HCT116 (cell line): Measurements from ENCODE around the gene PYGB. TPM values are rescaled to one million over a fixed set of nuclear protein-coding genes. Genes with fewer than 3 reads are reported as not detected.

Experiments used
- ATAC-seq: fragments of 200-7000 bp; cut with Tn5 transposase; 2 replicates; pipeline ENCODE4 v1.9.1; 2020; ENCODE audit warnings: mild to moderate bottlenecking, moderate library complexity
- BruUV-seq: library from RNA; stranded (reverse); fragments of 400-500 nt; replicated peaks from 2 replicates; lab custom pipeline; 2021; lab: Mats Ljungman, UMichigan
- CTCF ChIA-PET: fragments of 300-600 bp; sonication (Branson Sonifier 250); formaldehyde crosslinking; loops from one replicate; lab custom pipeline; 2021; ENCODE audit warnings: antibody characterized with exemption; lab: Charles Lee
- POLR2A ChIA-PET: fragments of 300-600, 350-600 bp; sonication (Branson Sonifier 250); formaldehyde crosslinking; loops from one replicate; lab custom pipeline; 2021; ENCODE audit warnings: antibody characterized with exemption; lab: Charles Lee
- RAD21 ChIA-PET, 2 experiments: fragments of 300-600 bp; sonication (Branson Sonifier 250); formaldehyde crosslinking; loops; one replicate each; lab custom pipeline; 2023; ENCODE audit warnings: low total read pairs in 2 of 2; ENCODE audit not compliant: uncharacterized antibody in 2 of 2, unreplicated experiment in 2 of 2, low non-redundant PET in 1 of 2; lab: Charles Lee
- DNase-seq: peaks from one replicate; pipeline ENCODE4 v3.0.0-alpha.2; 2010; ENCODE audit warnings: low read depth, low spot score
- H2AFZ ChIP-seq: fragments of 200-600 bp; shearing (Covaris generic), sonication (generic); 2 replicates; pipeline ENCODE4 v1.6.1; 2017; ENCODE audit warnings: low read depth, mixed run types, mixed read lengths, antibody characterized with exemption, low read length; ENCODE audit not compliant: poor library complexity, severe bottlenecking
- H3K27ac ChIP-seq: 2 replicates; pipeline ENCODE4 v1.5.1; 2012; ENCODE audit warnings: low read depth, low read length
- H3K27me3 ChIP-seq: fragments of 200-600 bp; sonication (generic); 2 replicates; pipeline ENCODE4 v1.6.1; 2016; ENCODE audit warnings: mixed run types, low read length, mixed read lengths; ENCODE audit not compliant: insufficient read depth
- H3K36me3 ChIP-seq, 2 experiments: fragments of 200-500 bp in 1 of 2; fragments of 200-600 bp in 1 of 2; sonication (Bioruptor generic) in 1 of 2; sonication (generic) in 1 of 2; 2 replicates each; pipeline versions ENCODE4 v1.5.1 to v1.6.1; 2014 to 2016; ENCODE audit warnings: low read length in 2 of 2, inconsistent platforms in 1 of 2, mixed read lengths in 1 of 2, mixed run types in 1 of 2; ENCODE audit not compliant: insufficient read depth in 2 of 2, control insufficient read depth in 1 of 2
- H3K4me1 ChIP-seq, 2 experiments: fragments of 200-600 bp in 1 of 2; sonication (generic) in 1 of 2; 2 replicates each; pipeline versions ENCODE4 v1.5.1 to v1.6.1; 2012 to 2017; ENCODE audit warnings: low read length in 2 of 2, inconsistent platforms in 1 of 2, mild to moderate bottlenecking in 1 of 2, mixed read lengths in 1 of 2, mixed run types in 1 of 2, moderate library complexity in 1 of 2; ENCODE audit not compliant: insufficient read depth in 2 of 2, control insufficient read depth in 1 of 2
- H3K4me2 ChIP-seq: fragments of 200-600 bp; sonication (generic); 2 replicates; pipeline ENCODE4 v1.6.1; 2017; ENCODE audit warnings: mixed run types, low read length, mixed read lengths
- H3K4me3 ChIP-seq, 2 experiments: fragments of 200-600 bp in 1 of 2; sonication (generic) in 1 of 2; replicated peaks in 1 of 2; 2 replicates each; pipeline ENCODE4 v1.5.1; 2011 to 2016; ENCODE audit warnings: low read length in 2 of 2, control low read depth in 1 of 2, low read depth in 1 of 2, mild to moderate bottlenecking in 1 of 2, mixed read lengths in 1 of 2, mixed run types in 1 of 2
- H3K79me2 ChIP-seq: fragments of 200-600 bp; sonication (generic); 2 replicates; pipeline ENCODE4 v1.6.1; 2017; ENCODE audit warnings: mild to moderate bottlenecking, mixed run types, low read length, moderate library complexity, mixed read lengths; ENCODE audit not compliant: insufficient read depth
- H3K9ac ChIP-seq: fragments of 200-600 bp; sonication (generic); 2 replicates; pipeline ENCODE4 v1.6.1; 2016; ENCODE audit warnings: low read length, mixed read lengths
- H3K9me2 ChIP-seq: fragments of 200-600 bp; sonication (generic), shearing (Covaris generic); 2 replicates; pipeline ENCODE4 v1.6.1; 2017; ENCODE audit warnings: mixed run types, mild to moderate bottlenecking, moderate library complexity; ENCODE audit not compliant: insufficient read depth
- H3K9me3 ChIP-seq, 2 experiments: fragments of 200-500 bp in 1 of 2; fragments of 200-600 bp in 1 of 2; sonication (Bioruptor generic) in 1 of 2; sonication (generic) in 1 of 2; 2 replicates each; pipeline ENCODE4 v1.6.1; 2014 to 2017; ENCODE audit warnings: low read length in 2 of 2, mixed read lengths in 2 of 2, inconsistent platforms in 1 of 2, low read depth in 1 of 2, mild to moderate bottlenecking in 1 of 2, mixed run types in 1 of 2, moderate library complexity in 1 of 2; ENCODE audit not compliant: control insufficient read depth in 1 of 2, insufficient read depth in 1 of 2
- H4K20me1 ChIP-seq: fragments of 200-600 bp; sonication (generic), shearing (Covaris generic); 2 replicates; pipeline ENCODE4 v1.6.1; 2017; ENCODE audit warnings: mixed run types, mild to moderate bottlenecking, moderate library complexity; ENCODE audit not compliant: insufficient read depth
- CBX3 ChIP-seq: IDR thresholded peaks from 2 replicates; pipeline ENCODE4 v1.6.1; 2012; ENCODE audit warnings: low read depth
- CEBPB ChIP-seq: IDR thresholded peaks from 2 replicates; pipeline ENCODE4 v1.6.1; 2012; ENCODE audit warnings: low read depth
- EGR1 ChIP-seq: IDR thresholded peaks from 2 replicates; pipeline ENCODE4 v1.6.1; 2012; ENCODE audit warnings: low read depth
- FOSL1 ChIP-seq: IDR thresholded peaks from 2 replicates; pipeline ENCODE4 v1.6.1; 2012; ENCODE audit warnings: low read depth
- JUND ChIP-seq: IDR thresholded peaks from 2 replicates; pipeline ENCODE4 v1.6.1; 2012
- POLR2A ChIP-seq: IDR thresholded peaks from 2 replicates; pipeline ENCODE4 v1.7.0; 2011; ENCODE audit warnings: borderline replicate concordance; ENCODE audit not compliant: insufficient read depth, insufficient read length; ENCODE audit errors: extremely low read depth
- POLR2AphosphoS5 ChIP-seq: IDR thresholded peaks from 2 replicates; pipeline ENCODE4 v1.6.1; 2011; ENCODE audit warnings: mild to moderate bottlenecking, low read depth, low read length, moderate library complexity
- RAD21 ChIP-seq: IDR thresholded peaks from 2 replicates; pipeline ENCODE4 v1.6.1; 2012; ENCODE audit warnings: low read depth, mild to moderate bottlenecking
- SIN3A ChIP-seq: IDR thresholded peaks from 2 replicates; pipeline ENCODE4 v1.6.1; 2012; ENCODE audit warnings: low read depth
- SP1 ChIP-seq: IDR thresholded peaks from 2 replicates; pipeline ENCODE4 v1.6.1; 2012; ENCODE audit warnings: low read depth
- TCF7L2 ChIP-seq: IDR thresholded peaks from 2 replicates; pipeline ENCODE4 v1.7.0; 2011; ENCODE audit warnings: borderline replicate concordance, inconsistent platforms; ENCODE audit not compliant: insufficient read depth, insufficient read length; ENCODE audit errors: extremely low read depth
- YY1 ChIP-seq: IDR thresholded peaks from 2 replicates; pipeline ENCODE4 v1.6.1; 2011; ENCODE audit warnings: low read length, low read depth, moderate library complexity, mild to moderate bottlenecking; ENCODE audit not compliant: insufficient replicate concordance; ENCODE audit errors: extremely low read depth
- intact Hi-C: fragments of 100-400 bp; cut with micrococcal nuclease; formaldehyde crosslinking; loops from 2 replicates; pipeline ENCODE4 v1.10.0; 2022
- total RNA-seq: library from RNA; stranded (reverse); gene quantifications from one replicate; pipeline ENCODE4 v1.2.1, GENCODE V29; 2021; ENCODE audit not compliant: unreplicated experiment
- TF ChIP-seq, protein P1 (sequence below): IDR thresholded peaks from 2 replicates; pipeline ENCODE4 v1.6.1; 2012; ENCODE audit warnings: low read depth
- TF ChIP-seq, protein P2 (sequence below): IDR thresholded peaks from 2 replicates; pipeline ENCODE4 v1.6.1; 2012

The PYGB gene
- total RNA-seq, 1 experiment from 2014 or later, result 87.8 TPM

DNA sequence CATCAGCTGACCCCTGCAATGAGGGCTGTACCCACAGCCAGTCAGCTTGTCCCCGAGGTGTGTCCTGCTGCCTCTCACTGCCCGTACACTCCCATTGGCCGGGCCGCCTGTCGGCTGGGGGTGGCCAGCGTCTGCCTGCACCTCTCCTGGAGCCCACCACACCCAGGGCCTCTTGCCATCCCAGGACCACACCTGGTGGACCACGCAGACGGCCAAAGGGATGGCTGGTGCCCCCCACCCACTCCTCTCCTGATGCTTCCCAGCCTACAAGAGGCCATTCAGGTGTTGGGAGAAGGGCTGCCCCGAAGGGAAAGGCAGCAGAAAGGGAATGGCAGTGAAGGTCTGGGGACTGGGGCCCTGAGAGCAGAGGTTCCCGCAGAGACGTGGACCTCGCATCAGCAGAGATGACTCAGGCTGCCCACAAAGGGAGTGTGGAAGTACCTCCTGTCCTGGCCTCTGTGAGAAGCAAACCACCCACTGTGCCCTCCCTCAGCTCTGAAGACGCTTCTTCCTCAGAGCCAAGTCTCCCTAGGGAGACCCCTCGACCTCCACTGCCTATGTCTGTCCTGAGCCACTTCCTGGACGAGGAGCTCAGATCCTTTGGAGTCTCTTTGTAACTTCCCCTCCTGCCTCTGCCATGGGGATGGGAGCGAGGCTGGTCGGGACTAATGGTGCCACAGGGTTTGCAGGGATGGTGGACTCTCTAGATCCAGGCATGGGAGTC lies 60.9 kb downstream of the PYGB start:
- intact Hi-C loops, result loop anchor here (10.0 kb wide), 2 partner anchors 54 to 266 kb away; no protein-coding TSS in a partner anchor
- Histone ChIP-seq H4K20me1 (no peaks in the 10 kb centered on the region), H3K4me2 (peak overlapping the region; percentile 93), H3K9me3 (no peaks in the 10 kb centered on the region), H3K9me2 (no peaks in the 10 kb centered on the region), H3K79me2 (no peaks in the 10 kb centered on the region), H2AFZ (no peak overlapping the region), H3K27me3 (no peaks in the 10 kb centered on the region), H3K9ac (peak overlapping the region; percentile 66), H3K27ac (peak overlapping the region; percentile 79), H3K4me1 (peaks cover 37 to 42% of the 10 kb centered on the region in 2 experiments), H3K36me3 (no peaks in the 10 kb centered on the region), H3K4me3 (peak overlapping the region; percentile 11 to 53)
- ChIA-PET CTCF (no interaction called here), RAD21 (no interaction called here), POLR2A (interaction anchor here (0.6 to 1.2 kb wide), 2 partner anchors 10 to 99 kb away, joined by 3 to 5 read pairs; partner anchors contain the start of gene GINS1)
- DNase-seq (peak; percentile 28), ATAC-seq (peak; percentile 53)
- TF ChIP-seq RAD21 (no peak), YY1 (no peak), FOSL1 (no peak)
- no TSS peak for BruUV-seq

DNA sequence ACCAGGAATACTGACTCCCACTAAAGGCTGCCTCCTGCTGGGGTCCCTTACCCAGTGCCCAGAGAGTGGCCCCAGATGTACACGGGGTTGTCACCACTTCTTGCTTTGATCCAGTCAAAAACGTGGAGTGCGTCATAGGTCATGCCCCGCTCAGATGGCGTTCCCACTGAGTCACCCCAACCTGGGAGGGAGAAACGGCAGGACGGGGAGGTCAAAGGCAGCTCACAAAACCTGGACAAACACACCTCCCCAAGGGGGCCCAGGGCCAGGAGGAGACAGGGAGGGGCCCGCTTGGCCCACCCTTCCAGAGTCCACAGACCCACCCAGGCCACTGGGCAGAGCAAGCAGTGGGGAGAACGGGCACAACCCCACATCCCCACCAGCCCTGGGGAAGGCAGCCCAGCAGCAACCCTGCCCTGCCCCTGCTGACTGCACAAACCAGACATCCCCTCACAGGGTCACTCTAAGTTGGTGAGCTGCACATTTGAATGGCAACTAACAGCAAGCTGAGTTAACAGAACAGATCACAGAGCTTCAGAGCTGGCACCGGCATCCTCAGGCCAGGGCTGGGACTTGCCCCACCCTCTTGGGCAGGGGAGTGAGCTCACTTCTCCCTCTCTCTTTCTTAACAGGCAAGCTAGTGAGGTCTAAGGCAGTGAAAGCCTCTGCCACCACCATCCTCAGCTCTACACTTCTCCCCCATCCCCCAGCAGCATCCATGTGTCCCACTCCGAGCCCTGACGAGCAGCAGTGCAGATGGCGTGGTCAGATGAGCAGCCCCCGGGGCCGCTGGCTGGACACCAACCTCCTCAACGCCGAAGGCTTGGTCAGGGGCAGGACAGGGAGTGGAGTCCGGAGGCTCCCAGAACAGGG lies 61.7 kb downstream of the PYGB start:
- Histone ChIP-seq H3K9me3 (no peaks in the 10 kb centered on the region), H3K27ac (peak overlapping the region; percentile 79), H3K79me2 (no peaks in the 10 kb centered on the region), H3K4me1 (peaks cover 37 to 42% of the 10 kb centered on the region in 2 experiments), H2AFZ (no peak overlapping the region), H3K9me2 (no peaks in the 10 kb centered on the region), H3K9ac (peak overlapping the region; percentile 66), H3K4me2 (peak overlapping the region; percentile 93), H3K4me3 (peak overlapping the region; percentile 25 to 53), H3K36me3 (no peaks in the 10 kb centered on the region), H4K20me1 (no peaks in the 10 kb centered on the region), H3K27me3 (no peaks in the 10 kb centered on the region)
- ATAC-seq (peak; percentile 74), DNase-seq (peak; percentile 65)
- ChIA-PET POLR2A (interaction anchor here (0.6 to 1.2 kb wide), 3 partner anchors 10 to 98 kb away, joined by 3 to 5 read pairs (median 3); partner anchors contain the start of genes ABHD12 and GINS1), CTCF (interaction anchor here (2.3 kb wide), 1 partner anchor 89 kb away, joined by 22 read pairs; no protein-coding TSS in a partner anchor), RAD21 (interaction anchor here (0.9 to 1.1 kb wide), 3 partner anchors 62 to 90 kb away, joined by 3 to 6 read pairs (median 4); partner anchors contain the start of gene PYGB (in 1 of the 2))
- intact Hi-C loops, result loop anchor here (2.0 to 10.0 kb wide), 4 partner anchors 55 to 317 kb away; partner anchors contain the start of genes ABHD12 and APMAP
- no TSS peak for BruUV-seq
- TF ChIP-seq EGR1, result no peak
- TF ChIP-seq, protein P1, sequence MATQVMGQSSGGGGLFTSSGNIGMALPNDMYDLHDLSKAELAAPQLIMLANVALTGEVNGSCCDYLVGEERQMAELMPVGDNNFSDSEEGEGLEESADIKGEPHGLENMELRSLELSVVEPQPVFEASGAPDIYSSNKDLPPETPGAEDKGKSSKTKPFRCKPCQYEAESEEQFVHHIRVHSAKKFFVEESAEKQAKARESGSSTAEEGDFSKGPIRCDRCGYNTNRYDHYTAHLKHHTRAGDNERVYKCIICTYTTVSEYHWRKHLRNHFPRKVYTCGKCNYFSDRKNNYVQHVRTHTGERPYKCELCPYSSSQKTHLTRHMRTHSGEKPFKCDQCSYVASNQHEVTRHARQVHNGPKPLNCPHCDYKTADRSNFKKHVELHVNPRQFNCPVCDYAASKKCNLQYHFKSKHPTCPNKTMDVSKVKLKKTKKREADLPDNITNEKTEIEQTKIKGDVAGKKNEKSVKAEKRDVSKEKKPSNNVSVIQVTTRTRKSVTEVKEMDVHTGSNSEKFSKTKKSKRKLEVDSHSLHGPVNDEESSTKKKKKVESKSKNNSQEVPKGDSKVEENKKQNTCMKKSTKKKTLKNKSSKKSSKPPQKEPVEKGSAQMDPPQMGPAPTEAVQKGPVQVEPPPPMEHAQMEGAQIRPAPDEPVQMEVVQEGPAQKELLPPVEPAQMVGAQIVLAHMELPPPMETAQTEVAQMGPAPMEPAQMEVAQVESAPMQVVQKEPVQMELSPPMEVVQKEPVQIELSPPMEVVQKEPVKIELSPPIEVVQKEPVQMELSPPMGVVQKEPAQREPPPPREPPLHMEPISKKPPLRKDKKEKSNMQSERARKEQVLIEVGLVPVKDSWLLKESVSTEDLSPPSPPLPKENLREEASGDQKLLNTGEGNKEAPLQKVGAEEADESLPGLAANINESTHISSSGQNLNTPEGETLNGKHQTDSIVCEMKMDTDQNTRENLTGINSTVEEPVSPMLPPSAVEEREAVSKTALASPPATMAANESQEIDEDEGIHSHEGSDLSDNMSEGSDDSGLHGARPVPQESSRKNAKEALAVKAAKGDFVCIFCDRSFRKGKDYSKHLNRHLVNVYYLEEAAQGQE, result no peak
- TF ChIP-seq SP1, result peak; percentile 72
- TF ChIP-seq POLR2AphosphoS5, result peak; percentile 23; the same call in 1 of the 2 replicates
- TF ChIP-seq POLR2A, result no peak
- TF ChIP-seq, protein P2, sequence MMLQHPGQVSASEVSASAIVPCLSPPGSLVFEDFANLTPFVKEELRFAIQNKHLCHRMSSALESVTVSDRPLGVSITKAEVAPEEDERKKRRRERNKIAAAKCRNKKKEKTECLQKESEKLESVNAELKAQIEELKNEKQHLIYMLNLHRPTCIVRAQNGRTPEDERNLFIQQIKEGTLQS, result no peak
- peak; percentile 60 for TF ChIP-seq TCF7L2
- no peak for TF ChIP-seq CBX3
- peak; percentile 89 for TF ChIP-seq JUND
- no peak for TF ChIP-seq CEBPB
- TF ChIP-seq FOSL1, result peak; percentile 80
- 0 out of 2 replicates have a peak, but pooled peaks have one; percentile 7 for TF ChIP-seq SIN3A
